ENCODE measurements around the gene UXT. TPM values are rescaled to one million over a fixed set of nuclear protein-coding genes. Genes with fewer than 3 reads are reported as not detected.

Gene UXT, protein sequence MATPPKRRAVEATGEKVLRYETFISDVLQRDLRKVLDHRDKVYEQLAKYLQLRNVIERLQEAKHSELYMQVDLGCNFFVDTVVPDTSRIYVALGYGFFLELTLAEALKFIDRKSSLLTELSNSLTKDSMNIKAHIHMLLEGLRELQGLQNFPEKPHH
- polyA plus RNA-seq (2012; ENCODE audit: insufficient read depth, insufficient read length, low read depth): 106 TPM

DNA sequence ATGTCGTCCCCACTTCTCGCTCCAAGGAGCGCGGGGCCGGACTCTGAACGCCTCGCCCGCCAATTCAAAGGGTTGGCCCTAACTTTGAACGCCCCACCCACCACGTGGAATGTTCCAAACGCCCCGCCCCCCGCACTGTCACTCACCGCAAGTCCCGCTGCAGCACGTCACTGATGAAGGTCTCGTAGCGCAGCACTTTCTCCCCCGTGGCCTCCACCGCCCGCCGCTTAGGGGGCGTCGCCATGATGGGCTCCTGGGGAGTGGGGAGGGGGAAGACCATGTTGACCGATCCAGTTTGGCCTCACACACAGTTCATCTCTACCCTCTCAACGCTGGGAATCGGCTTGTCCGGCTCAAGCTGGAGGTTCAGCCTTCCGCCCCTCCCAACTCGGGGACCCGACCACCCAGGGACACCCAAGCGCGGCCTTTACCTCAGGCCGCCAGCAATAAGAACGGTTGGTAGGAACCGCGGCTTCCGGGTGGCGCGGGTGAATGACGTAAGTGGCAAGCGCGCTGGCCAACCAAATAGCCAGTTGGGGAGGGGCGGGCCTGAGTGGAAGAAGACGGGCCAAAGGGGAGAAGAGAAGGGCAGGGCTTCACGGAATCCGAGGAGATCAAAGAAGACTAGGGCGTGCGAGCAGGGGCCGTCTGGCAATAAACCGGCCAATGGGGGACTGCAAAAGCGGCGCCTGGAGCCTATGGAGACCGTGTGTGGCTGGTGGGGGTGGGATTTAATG is at the start of gene UXT:
TSS of gene UXT (minus strand) at position 497 of the 737 bp plus-strand sequence. CDS start at position 244, 253 bp downstream.
- DNase-seq: peak; percentile 92
- peaks cover 9% of the 10 kb centered on the region for H3K36me3 ChIP-seq
- H3K27me3 ChIP-seq: no peaks in the 10 kb centered on the region
- H3K4me3 ChIP-seq (ENCODE audit: low read depth, low read length): peak within 1 kb of the TSS; percentile 73
- H3K9me3 ChIP-seq: no peaks in the 10 kb centered on the region
- no peaks in the 10 kb centered on the region for H3K4me1 ChIP-seq
- TF ChIP-seq, protein P1, sequence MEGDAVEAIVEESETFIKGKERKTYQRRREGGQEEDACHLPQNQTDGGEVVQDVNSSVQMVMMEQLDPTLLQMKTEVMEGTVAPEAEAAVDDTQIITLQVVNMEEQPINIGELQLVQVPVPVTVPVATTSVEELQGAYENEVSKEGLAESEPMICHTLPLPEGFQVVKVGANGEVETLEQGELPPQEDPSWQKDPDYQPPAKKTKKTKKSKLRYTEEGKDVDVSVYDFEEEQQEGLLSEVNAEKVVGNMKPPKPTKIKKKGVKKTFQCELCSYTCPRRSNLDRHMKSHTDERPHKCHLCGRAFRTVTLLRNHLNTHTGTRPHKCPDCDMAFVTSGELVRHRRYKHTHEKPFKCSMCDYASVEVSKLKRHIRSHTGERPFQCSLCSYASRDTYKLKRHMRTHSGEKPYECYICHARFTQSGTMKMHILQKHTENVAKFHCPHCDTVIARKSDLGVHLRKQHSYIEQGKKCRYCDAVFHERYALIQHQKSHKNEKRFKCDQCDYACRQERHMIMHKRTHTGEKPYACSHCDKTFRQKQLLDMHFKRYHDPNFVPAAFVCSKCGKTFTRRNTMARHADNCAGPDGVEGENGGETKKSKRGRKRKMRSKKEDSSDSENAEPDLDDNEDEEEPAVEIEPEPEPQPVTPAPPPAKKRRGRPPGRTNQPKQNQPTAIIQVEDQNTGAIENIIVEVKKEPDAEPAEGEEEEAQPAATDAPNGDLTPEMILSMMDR (IDR thresholded peaks at IDR 0.05; ENCODE audit: low read depth, low read length): no peak

DNA sequence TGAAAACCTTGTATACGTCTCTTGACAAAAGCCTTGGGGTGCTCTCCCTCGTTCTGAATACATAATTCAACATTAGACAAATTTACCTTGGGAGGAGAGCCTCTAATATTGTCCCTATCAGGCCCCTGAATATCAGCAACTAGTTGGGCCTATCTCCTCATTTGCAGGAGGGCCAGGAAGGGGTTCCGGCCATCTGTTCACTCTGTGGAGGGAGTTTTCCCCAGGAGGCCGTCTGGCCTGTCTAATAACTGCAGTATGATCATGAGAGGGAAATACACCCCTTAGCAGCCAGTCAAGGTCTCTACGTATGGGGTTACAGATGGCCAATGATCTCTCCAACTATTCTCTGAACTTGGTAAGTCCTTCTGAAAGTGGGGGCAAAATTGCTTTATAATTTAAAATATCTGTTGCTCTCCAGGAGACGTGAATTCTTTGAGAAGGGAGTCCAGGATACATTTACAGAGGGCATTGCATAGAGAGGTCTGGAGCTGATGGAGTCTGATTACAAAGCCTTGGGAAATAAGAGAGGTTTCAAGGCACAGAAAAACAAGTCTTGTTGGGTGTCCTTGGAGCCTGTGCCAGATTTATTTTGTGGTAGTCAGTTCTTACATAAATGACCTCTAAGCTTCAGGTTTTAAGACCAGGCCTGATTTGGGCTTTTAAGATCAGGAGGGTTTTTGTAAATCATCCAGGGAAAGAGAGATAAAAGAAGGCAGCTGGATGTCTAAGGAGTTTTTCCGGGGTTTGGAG is 48.2 kb upstream of the UXT start:
- Histone ChIP-seq H3K4me1 (no peaks in the 10 kb centered on the region), H3K27me3 (no peaks in the 10 kb centered on the region), H3K4me3 (ENCODE audit: low read depth, low read length) (no peak overlapping the region), H3K9me3 (no peaks in the 10 kb centered on the region), H3K36me3 (no peaks in the 10 kb centered on the region)
- DNase-seq: no peak
- TF ChIP-seq, protein P1 (IDR thresholded peaks at IDR 0.05; ENCODE audit: low read depth, low read length): no peak

DNA sequence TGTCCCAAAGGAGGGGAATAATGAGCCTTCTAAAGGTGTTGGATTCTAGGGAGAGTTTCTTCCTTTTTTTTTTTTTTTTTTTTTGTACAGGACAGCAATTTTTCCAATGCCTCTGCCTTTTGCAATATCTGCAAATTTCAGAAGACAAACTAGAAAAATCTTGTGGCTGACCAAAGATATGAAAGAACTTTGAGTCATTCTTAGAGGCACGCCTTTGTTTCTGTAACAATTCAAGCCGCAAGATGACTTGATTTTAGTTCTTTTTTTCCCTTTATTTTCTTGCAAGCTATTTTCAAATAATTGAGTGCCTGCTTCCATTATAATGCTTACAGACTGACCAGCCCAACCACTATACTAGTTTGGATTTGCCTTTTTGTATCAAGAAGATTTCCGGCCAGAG is 47.6 kb upstream of the UXT start:
- H3K27me3 ChIP-seq: no peaks in the 10 kb centered on the region
- H3K4me1 ChIP-seq: no peaks in the 10 kb centered on the region
- H3K36me3 ChIP-seq: no peaks in the 10 kb centered on the region
- H3K9me3 ChIP-seq: no peaks in the 10 kb centered on the region
- TF ChIP-seq, protein P1 (IDR thresholded peaks at IDR 0.05; ENCODE audit: low read depth, low read length): no peak
- H3K4me3 ChIP-seq (ENCODE audit: low read depth, low read length): no peak overlapping the region
- no peak for DNase-seq

DNA sequence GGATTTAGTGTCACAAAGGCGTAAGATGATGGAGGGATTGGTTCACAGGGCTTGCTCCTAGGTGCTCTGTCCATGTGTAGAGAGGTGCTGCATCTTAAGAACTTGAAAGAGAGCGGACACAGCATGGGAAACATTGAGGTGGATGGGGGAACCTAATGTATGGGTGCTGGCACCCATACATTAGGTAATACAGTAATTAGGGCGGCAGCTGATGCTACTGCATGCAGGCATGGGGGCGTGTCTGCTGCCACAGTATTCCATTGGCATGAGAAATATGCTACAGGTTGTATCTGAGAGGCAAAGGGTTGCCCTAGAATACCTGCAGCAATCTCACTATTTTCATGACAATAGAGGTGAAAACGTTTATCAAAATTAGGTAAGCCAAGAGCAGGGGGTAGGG is 45.8 kb upstream of the UXT start:
- no peak for DNase-seq
- Histone ChIP-seq H3K27me3 (no peaks in the 10 kb centered on the region), H3K36me3 (no peaks in the 10 kb centered on the region), H3K4me1 (no peaks in the 10 kb centered on the region), H3K4me3 (ENCODE audit: low read depth, low read length) (no peak overlapping the region), H3K9me3 (no peaks in the 10 kb centered on the region)
- TF ChIP-seq, protein P1 (IDR thresholded peaks at IDR 0.05; ENCODE audit: low read depth, low read length): no peak

DNA sequence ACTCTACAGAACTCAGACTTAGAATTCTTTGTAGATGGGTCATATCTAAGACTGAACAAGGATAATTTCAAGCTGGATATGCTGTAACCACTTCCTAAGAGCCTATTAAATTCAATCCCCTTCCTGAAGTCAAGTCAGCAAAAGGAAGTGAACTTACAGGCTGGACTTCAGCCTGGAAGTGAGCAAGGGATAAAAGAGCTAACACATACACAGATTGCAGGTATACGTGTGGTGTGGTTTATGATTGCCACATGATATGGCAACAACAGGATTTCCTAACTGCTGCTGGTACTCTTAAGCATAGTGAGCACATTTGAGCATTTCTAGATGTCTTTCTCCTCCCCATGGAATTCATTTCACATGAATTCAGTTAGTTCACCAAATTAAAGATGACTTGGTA is 38.2 kb upstream of the UXT start:
- no peaks in the 10 kb centered on the region for H3K9me3 ChIP-seq
- no peaks in the 10 kb centered on the region for H3K36me3 ChIP-seq
- no peaks in the 10 kb centered on the region for H3K27me3 ChIP-seq
- no peak overlapping the region for H3K4me3 ChIP-seq (ENCODE audit: low read depth, low read length)
- TF ChIP-seq, protein P1 (IDR thresholded peaks at IDR 0.05; ENCODE audit: low read depth, low read length): no peak
- H3K4me1 ChIP-seq: no peaks in the 10 kb centered on the region
- DNase-seq: no peak

Measured in BE2C (cell line).